GM19043 (cell line): ENCODE data around the gene TSC22D3.

Source experiments
- ATAC-seq: cut with Tn5 transposase; IDR thresholded peaks from one replicate; pipeline ENCODE4 v1.9.1; 2021; ENCODE audit warnings: low read depth; ENCODE audit not compliant: unreplicated experiment

The TSC22D3 gene

GRCh38 chrX:107763647-107764046 lies 11.9 kb downstream of the TSC22D3 start:
- no peak for ATAC-seq

DNA sequence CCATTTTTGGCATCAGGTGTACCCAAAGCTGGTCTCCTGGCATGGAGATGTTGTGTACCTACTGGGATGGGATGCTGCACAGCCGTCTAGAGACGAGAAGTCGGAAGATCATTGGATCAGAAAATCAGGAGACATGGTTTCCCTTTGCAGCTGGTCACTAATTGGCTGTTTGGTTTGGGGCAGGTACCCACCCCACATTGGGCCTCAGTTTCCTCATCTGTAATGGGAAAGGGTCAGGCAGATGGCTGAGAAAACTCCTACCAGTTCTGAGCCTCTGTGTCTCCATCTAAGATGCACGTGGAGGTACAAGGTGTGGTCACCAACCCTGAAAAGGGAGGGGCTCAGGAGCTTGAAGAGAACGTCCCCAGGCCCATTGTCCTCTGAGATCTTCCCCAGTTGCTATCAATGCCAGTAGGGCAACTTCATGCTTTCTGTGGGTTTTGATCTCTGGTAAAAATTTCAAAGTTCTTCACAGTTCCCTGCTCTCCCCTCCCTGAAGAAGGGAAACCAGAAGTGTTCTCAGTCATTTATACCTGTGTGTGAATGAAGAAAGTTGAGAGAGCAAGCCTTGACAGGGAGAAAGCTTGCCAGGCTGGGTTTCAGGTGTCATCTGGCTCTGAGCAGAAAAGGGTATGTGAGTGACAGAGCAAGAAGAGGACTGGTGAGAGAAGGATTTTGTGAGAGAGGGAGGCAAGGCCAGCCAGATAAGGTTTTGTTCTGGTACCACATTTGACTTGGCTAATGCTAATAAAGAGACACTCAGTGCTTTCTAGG lies 15.1 kb downstream of the TSC22D3 start:
- ATAC-seq: no peak

DNA sequence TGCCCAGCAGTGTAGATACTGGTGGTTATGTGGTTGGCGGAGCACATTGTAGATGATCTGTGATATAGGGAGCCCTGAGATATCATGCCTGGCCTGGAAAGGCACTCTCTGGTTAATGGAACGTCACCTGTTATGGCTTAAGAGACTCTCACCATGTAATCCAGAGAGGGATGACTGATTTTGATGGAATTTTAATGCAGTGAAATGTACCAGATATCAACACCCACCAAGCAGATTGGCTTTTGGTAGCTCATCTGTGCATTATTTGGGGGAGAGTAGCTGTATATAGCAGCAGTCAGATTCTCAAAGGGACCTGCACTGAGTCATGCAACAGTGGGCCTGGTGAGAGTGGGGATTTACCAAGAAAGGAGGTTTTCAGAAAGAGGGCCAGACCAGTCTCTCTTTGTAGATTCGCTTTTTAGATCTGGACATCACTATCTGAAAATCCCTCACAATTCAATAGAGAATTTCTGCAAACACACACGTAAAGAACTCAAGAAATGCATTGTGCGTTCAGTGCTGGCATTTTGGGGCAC lies 17.3 kb downstream of the TSC22D3 start:
- no peak for ATAC-seq

- ATAC-seq: no peak
Measured at GRCh38 chrX:107755721-107756120, 19.9 kb downstream of the TSC22D3 start.

- ATAC-seq: no peak
Measured at GRCh38 chrX:107753187-107753586, 22.4 kb downstream of the TSC22D3 start.

DNA sequence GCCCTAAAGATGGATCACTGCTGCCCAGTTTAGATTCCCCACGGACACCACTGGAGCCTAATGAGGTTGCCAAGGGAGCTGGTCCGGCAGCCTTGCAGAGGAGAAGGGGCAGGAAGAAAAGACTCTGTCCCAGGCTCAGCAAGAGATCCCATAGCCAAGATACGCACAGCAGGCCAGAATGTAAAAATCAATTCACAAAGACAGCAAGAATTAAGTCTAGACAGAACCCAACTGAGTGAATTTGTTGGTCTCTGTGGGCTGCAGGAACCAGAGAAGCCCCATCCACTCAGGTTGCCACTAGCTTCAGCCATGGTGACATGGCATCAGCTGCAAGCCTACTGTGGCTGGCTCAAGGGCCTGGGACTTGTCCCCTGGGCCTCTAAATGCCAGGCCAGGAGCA lies 22.9 kb downstream of the TSC22D3 start:
- ATAC-seq: no peak

GRCh38 chrX:107752043-107752442 lies 23.5 kb downstream of the TSC22D3 start:
- no peak for ATAC-seq

DNA sequence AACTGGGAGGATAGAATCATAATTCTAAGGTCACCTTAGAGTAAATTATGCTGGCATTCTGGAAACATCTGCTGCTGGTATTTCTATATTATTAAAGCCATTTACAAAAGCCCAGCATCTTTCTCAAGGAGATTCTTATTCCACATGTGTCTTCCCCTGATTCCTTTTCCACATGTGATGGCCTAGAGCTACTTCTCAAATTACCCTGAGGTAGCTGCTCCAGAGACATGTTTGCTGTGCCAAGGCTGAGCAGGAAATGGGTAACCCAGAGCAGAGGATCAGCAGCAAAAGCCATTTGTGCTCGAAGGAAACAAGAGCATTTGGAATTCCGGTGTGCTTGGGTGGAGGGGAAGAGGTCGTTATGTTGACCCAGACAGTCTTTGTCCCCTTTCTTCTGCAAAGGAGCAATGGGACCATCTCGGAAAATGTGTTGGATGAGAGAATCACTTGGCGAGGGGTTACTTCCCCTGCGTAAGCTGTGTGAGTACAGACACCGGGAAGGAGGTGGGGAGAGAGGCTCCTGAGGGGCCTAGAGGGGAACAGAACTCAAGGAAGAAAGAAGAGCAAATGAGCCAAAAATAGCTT lies 24.6 kb downstream of the TSC22D3 start:
- ATAC-seq: no peak

DNA sequence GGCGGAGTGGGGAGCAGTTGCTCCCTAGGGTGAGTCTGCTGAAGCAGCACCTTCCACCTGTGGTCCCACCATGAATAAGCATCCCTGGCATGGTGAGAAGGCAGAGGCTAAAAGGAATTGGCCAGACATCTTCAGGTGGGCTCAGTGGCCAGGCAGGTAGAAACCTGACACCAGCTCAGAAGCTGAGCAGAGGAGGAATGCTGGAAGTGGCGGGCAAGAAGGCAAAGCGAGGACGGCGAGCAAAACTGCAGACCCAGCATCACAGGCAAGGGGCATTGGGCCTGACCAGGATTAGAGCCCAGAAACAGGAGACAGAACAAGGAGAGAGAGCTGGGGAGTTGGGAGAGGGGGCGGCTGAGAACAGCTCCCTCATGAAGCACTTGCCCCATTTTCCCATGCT lies 25.3 kb downstream of the TSC22D3 start:
- no peak for ATAC-seq

DNA sequence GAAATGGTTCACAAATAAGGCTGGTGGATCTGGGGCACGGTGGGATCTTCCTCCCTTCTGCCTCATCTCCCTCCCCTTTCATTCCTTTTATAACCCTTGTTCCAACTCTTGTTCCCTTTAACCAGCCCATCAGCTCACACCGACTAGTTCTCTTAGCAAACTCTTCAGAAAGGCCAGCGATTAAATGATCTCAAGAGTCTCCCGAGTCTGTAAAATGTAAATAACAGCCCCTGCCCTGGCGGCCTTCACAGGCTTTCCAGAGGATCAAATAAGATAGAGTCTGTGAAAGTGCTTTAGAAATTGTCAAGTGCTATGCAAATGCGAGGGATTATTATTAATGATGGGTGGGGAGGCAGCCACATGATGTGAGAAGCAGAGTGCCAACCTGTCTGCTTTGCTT lies 27.1 kb downstream of the TSC22D3 start:
- ATAC-seq: no peak

- ATAC-seq: no peak
Measured at GRCh38 chrX:107747596-107748161, 27.9 kb downstream of the TSC22D3 start.

GRCh38 chrX:107744868-107745267 lies 30.7 kb downstream of the TSC22D3 start:
- ATAC-seq: no peak

GRCh38 chrX:107743995-107744394 lies 31.6 kb downstream of the TSC22D3 start:
- ATAC-seq: no peak

- no peak for ATAC-seq
Measured at GRCh38 chrX:107742700-107743191, 32.8 kb downstream of the TSC22D3 start.

- ATAC-seq: peak; percentile 18
Measured at GRCh38 chrX:107741404-107741790, 34.2 kb downstream of the TSC22D3 start.

GRCh38 chrX:107739541-107739940 lies 36.0 kb downstream of the TSC22D3 start:
- no peak for ATAC-seq

DNA sequence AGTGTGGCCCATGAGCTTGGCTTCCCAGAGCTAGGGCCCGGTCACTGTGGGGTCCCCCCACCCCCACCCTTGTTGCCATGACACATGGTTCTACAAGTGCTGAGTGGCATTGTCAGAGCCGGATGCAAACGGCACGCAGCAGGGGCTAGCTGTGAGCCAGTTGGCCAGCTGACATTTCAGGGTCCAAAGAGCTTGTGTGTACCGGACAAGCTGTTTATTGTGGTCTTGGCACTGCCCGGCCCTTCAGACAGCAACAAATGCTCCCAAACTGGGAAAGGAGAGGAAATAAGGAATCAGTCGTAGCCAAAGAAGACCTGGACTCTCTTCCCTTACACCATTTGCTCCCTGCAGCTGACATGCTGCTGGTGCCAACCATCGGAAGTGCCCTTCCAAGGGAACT lies 36.8 kb downstream of the TSC22D3 start:
- ATAC-seq: no peak

- no peak for ATAC-seq
Measured at GRCh38 chrX:107738272-107738671, 37.3 kb downstream of the TSC22D3 start.

- no peak for ATAC-seq
Measured at GRCh38 chrX:107736781-107737531, 38.6 kb downstream of the TSC22D3 start.

DNA sequence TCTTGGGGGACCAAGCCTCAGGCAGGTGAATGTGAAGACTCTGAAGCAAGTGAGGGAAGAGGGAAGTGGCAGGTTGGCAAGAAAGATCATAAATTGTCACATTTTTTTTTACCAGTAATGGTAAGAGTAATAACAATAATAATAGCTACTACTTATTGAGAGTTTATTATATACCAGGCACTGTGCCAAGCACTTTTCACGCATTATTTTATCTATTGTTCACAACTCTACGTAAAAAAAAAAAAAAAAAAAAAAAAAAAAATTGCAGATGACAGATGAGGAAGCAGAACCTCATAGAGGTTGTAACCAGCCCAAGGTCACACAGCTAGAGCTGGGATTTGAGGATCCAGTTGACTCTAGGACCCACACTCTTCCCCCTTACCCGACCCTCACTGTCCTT lies 40.9 kb downstream of the TSC22D3 start:
- no peak for ATAC-seq

- ATAC-seq: no peak
Measured at GRCh38 chrX:107733686-107734085, 41.9 kb downstream of the TSC22D3 start.
